ENCODE results near the gene MAGI2. TPM values are rescaled to one million over a fixed set of nuclear protein-coding genes. Genes with fewer than 3 reads are reported as not detected.
"Not testable (repeated sequence)": the region's sequence is repeated elsewhere in the genome, so short reads cannot be mapped to it uniquely, and the experiment has no call there.

The MAGI2 gene
- total and polyA plus RNA-seq, 2 donors from 2014 or later = 4.4 to 9.0 TPM

GRCh38 chr7:79452032-79452494, 1.4 kb downstream of the MAGI2 start:
- TF ChIP-seq CTCF (IDR thresholded peaks at IDR 0.05; ENCODE audit: borderline replicate concordance, extremely low read depth, insufficient read depth) = no peak
- peak; percentile 86 to 94 (median 92) for DNase-seq
- peak overlapping the region; percentile 91 to 97 for H3K27ac ChIP-seq (ENCODE audit: low read depth in 2 of 2, low read length in 2 of 2)
- no peaks in the 10 kb centered on the region for H3K27me3 ChIP-seq (ENCODE audit: control insufficient read depth, insufficient read depth, low read length)
- H3K9ac ChIP-seq (ENCODE audit: low read length in 3 of 3) = peak overlapping the region; percentile 79 to 94 (median 94)
- no peaks in the 10 kb centered on the region for H3K36me3 ChIP-seq (ENCODE audit: control insufficient read depth in 2 of 3, insufficient read depth in 3 of 3, low read length in 3 of 3)
- peaks cover 2 to 8% (median 4%) of the 10 kb centered on the region in 3 donors for H3K4me1 ChIP-seq (ENCODE audit: control insufficient read depth in 2 of 3, insufficient read depth in 2 of 3, low read depth in 1 of 3, low read length in 3 of 3)
- FAIRE-seq = no peak
- intact Hi-C loops (cut with DNase I) = no loop called here
- peak overlapping the region; percentile 88 to 97 (median 93) for H3K4me3 ChIP-seq (ENCODE audit: low read length in 3 of 3)
- H3K9me3 ChIP-seq (ENCODE audit: control insufficient read depth in 2 of 3, insufficient read depth in 1 of 3, low read length in 3 of 3) = no peaks in the 10 kb centered on the region

GRCh38 chr7:79451580-79451979, 1.9 kb downstream of the MAGI2 start:
- no peaks in the 10 kb centered on the region for H3K27me3 ChIP-seq (ENCODE audit: control insufficient read depth, insufficient read depth, low read length)
- no peaks in the 10 kb centered on the region for H3K36me3 ChIP-seq (ENCODE audit: control insufficient read depth in 2 of 3, insufficient read depth in 3 of 3, low read length in 3 of 3)
- H3K27ac ChIP-seq (ENCODE audit: low read depth in 2 of 2, low read length in 2 of 2) = peak overlapping the region; percentile 91 to 97
- H3K4me1 ChIP-seq (ENCODE audit: control insufficient read depth in 2 of 3, insufficient read depth in 2 of 3, low read depth in 1 of 3, low read length in 3 of 3) = peaks cover 2 to 8% (median 4%) of the 10 kb centered on the region in 3 donors
- FAIRE-seq (no peak), DNase-seq (no peak)
- H3K9ac ChIP-seq (ENCODE audit: low read length in 3 of 3) = peak overlapping the region in 2 of 3 donors; percentile 79 to 94
- H3K4me3 ChIP-seq (ENCODE audit: low read length in 3 of 3) = peak overlapping the region; percentile 88 to 97 (median 93)
- intact Hi-C loops (cut with DNase I) = no loop called here
- TF ChIP-seq CTCF (IDR thresholded peaks at IDR 0.05; ENCODE audit: borderline replicate concordance, extremely low read depth, insufficient read depth) = no peak
- no peaks in the 10 kb centered on the region for H3K9me3 ChIP-seq (ENCODE audit: control insufficient read depth in 2 of 3, insufficient read depth in 1 of 3, low read length in 3 of 3)

GRCh38 chr7:79442766-79443165, 10.7 kb downstream of the MAGI2 start:
- H3K4me3 ChIP-seq (ENCODE audit: low read length in 3 of 3); H3K9me3 ChIP-seq (ENCODE audit: control insufficient read depth in 2 of 3, insufficient read depth in 1 of 3, low read length in 3 of 3); H3K4me1 ChIP-seq (ENCODE audit: control insufficient read depth in 2 of 3, insufficient read depth in 2 of 3, low read depth in 1 of 3, low read length in 3 of 3); H3K27me3 ChIP-seq (ENCODE audit: control insufficient read depth, insufficient read depth, low read length); H3K9ac ChIP-seq (ENCODE audit: low read length in 3 of 3); FAIRE-seq; H3K36me3 ChIP-seq (ENCODE audit: control insufficient read depth in 2 of 3, insufficient read depth in 3 of 3, low read length in 3 of 3); H3K27ac ChIP-seq (ENCODE audit: low read depth in 2 of 2, low read length in 2 of 2); DNase-seq; intact Hi-C loops (cut with DNase I): not testable (repeated sequence)

- FAIRE-seq (no peak), DNase-seq (no peak)
- H3K36me3 ChIP-seq (ENCODE audit: control insufficient read depth in 2 of 3, insufficient read depth in 3 of 3, low read length in 3 of 3) = no peaks in the 10 kb centered on the region
- H3K27me3 ChIP-seq (ENCODE audit: control insufficient read depth, insufficient read depth, low read length) = no peaks in the 10 kb centered on the region
- no peaks in the 10 kb centered on the region for H3K4me1 ChIP-seq (ENCODE audit: control insufficient read depth in 2 of 3, insufficient read depth in 2 of 3, low read depth in 1 of 3, low read length in 3 of 3)
- no peak overlapping the region for H3K4me3 ChIP-seq (ENCODE audit: low read length in 3 of 3)
- no peak overlapping the region for H3K27ac ChIP-seq (ENCODE audit: low read depth in 2 of 2, low read length in 2 of 2)
- H3K9ac ChIP-seq (ENCODE audit: low read length in 3 of 3) = no peak overlapping the region
- intact Hi-C loops (cut with DNase I) = no loop called here
- no peaks in the 10 kb centered on the region for H3K9me3 ChIP-seq (ENCODE audit: control insufficient read depth in 2 of 3, insufficient read depth in 1 of 3, low read length in 3 of 3)
- TF ChIP-seq CTCF (IDR thresholded peaks at IDR 0.05; ENCODE audit: borderline replicate concordance, extremely low read depth, insufficient read depth) = no peak
Measured at GRCh38 chr7:79436378-79436777, 17.1 kb downstream of the MAGI2 start.
